ENCODE data around the gene RPS6KA2.

DNA sequence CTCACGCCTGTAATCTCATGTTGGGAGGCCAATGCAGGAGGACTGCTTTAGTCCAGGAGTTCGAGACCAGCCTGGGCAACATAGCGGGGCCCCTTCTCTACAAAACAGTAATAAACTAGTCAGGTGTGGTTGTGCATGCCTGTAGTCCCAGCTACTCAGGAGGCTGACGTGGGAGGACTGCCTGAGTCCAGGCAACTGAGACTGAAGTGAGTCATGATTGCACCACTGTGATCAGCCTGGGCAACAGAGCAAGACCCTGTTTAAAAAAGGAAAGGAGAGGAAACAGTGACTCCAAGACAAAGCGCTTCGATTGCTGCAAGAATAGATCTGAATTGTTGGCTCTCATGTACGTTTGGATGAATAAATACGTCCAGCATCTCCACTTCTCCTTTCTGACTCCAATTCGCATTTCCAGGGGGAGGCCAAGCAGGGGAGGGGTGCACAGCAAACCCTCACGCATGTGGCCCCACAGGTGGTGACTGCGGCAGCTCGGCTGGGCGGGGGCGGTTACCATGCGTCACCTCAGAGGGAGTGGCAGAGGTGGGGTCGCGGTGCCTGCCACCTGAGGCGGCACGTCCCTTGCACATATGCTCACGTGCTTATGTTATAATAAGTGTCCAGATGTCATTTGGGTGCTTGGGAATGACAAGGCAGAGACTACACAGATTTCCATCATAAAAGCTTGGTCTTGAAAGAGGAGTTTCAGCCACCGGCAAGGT is 149.2 kb downstream of the RPS6KA2 start:
- TF ChIP-seq, protein P1, sequence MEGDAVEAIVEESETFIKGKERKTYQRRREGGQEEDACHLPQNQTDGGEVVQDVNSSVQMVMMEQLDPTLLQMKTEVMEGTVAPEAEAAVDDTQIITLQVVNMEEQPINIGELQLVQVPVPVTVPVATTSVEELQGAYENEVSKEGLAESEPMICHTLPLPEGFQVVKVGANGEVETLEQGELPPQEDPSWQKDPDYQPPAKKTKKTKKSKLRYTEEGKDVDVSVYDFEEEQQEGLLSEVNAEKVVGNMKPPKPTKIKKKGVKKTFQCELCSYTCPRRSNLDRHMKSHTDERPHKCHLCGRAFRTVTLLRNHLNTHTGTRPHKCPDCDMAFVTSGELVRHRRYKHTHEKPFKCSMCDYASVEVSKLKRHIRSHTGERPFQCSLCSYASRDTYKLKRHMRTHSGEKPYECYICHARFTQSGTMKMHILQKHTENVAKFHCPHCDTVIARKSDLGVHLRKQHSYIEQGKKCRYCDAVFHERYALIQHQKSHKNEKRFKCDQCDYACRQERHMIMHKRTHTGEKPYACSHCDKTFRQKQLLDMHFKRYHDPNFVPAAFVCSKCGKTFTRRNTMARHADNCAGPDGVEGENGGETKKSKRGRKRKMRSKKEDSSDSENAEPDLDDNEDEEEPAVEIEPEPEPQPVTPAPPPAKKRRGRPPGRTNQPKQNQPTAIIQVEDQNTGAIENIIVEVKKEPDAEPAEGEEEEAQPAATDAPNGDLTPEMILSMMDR (IDR thresholded peaks at IDR 0.05), result no peak
- TF ChIP-seq POLR2AphosphoS5 (IDR thresholded peaks at IDR 0.05; ENCODE audit: low read depth, low read length) (no peak), SIN3A (IDR thresholded peaks at IDR 0.05; ENCODE audit: borderline replicate concordance, insufficient read depth, low read depth, low read length) (no peak)

All from Panc1 (cell line).